NCI-H128 (cell line): ENCODE data around the gene SPATA2.

ENCODE experiments used
- DNase-seq: peaks from one replicate; lab custom pipeline; 2025; ENCODE audit not compliant: unreplicated experiment; lab: John Stamatoyannopoulos, UW

SPATA2 gene

DNA sequence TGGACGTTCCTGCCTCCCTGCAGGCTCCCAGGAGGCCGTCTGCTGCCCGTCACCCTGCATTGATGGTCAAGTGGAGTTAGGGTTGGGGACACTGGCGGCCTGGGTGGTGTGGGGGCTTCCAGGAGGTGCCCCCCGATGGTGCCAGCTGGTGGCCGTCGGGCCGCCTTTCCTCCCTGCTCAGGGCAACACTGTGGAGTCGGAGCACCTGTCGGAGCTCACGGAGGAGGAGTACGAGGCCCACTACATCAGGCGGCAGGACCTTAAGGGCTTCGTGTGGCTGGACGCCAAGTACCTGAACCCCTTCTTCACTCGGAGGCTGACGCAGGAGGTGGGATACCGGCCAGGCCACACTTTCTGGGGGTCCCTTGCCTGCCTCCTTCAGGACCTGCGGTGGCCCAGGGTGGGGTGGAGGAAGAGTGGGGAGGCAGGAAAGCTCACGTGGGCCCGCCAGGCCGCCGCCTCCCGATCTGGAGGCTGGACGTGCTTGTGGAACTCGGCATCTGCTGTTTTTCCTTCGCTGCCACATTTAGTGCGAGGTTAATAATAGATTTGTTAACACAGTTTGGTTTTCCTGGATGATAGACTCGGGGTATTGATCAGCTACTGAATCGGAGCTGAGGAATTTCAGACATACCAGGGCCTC is 28.6 kb downstream of the SPATA2 start:
- no peak for DNase-seq

DNA sequence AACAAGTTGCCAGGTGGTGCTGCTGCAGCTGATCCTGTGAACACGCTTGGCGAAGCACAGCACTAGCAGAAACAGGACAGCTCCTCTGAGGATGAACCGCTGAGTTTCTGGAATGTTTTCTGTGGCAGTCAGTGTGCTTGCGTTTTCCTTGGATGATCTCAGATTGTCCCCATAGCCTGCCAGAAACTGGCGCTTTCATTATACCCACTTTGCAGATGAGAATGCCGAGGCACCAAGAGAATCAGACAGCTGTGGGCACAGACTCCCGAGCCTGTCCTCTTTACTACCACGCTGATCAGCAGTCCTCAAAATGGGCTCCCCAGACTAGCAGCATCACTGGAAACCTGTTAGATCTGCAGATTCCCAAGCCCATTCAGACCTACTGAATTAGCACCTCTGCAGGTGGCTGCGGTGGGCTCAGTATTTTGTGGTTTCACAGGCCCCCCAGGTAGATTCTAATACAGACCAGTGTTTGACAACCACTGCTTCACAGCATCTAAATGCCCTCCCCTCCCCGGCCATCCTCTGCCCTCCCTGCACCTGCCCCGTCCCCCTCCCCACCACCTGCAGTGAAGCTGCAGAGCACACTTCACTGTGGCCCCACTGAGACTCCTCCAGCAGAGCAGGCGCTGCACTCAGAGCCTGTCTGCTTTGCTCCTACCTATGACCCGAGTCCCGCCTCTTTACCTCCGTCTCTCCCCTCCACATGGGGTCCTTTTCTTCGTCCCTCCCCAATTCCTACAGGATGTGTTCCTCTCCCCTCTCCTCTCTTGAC is 29.6 kb downstream of the SPATA2 start:
- DNase-seq: no peak

DNA sequence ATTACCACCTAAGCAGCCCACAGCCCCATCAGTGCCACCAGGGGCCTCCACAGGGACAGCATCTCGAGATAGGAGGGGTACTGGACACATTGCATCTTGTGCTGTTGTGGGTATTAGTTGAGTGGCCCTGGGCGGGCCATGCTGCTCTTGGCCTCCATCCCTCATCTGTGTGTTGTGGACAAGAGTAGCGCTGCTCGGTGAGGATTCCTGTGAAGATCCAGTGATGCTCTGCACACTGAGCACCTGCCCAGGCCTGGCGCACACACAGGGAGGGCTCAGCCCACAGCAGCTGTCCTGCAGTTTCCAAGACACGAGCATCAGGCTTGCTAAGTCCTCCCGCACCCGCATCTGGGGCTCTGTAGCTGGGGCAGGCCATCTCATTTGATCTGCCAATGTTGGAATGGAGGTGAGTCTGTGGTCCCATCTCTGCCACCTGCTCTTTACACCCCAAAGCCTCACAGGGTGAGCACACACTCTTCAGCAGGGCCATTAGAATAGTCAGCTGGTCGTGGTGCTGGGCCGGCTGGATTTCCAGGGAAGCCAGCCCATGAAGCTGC is 32.0 kb downstream of the SPATA2 start:
- no peak for DNase-seq

DNA sequence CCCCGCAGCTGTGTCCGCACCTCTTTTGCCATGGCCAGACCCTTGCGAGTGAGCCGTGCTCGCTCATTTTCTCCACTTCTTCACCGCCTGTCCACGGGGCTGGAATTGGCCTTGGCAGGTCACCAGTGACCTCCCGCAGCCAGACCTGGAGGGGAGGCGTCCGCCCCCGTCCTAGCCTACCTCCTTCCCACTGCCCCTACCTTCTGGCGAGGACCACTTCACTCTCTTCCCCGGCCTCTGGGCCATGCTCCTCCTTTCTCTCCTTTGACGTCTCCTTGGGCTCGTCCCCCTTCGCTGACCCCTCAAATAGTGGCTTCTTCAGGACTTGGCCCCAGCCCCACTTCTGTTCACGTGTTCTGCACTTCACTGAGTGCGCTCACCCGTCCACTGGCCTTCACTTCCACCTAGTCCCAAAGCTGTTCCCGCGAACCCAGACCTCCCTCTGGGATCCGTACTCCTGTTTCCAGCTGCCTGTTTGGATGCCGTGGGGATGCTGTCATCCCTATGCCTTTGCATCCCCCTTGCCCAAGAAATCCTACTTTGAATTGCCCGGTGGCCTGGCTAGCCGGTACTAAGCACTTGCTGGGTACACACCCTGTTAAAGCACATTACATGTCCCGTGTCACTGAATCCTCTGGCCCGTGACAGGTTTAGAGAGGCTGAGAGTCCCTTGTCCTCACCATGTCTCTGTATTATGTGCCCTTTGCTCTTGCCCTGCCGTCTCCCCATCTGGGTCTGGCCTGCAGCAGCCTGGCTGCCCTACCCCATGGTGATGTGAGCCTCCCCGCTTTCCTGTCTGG is 33.0 kb downstream of the SPATA2 start:
- DNase-seq: no peak

DNA sequence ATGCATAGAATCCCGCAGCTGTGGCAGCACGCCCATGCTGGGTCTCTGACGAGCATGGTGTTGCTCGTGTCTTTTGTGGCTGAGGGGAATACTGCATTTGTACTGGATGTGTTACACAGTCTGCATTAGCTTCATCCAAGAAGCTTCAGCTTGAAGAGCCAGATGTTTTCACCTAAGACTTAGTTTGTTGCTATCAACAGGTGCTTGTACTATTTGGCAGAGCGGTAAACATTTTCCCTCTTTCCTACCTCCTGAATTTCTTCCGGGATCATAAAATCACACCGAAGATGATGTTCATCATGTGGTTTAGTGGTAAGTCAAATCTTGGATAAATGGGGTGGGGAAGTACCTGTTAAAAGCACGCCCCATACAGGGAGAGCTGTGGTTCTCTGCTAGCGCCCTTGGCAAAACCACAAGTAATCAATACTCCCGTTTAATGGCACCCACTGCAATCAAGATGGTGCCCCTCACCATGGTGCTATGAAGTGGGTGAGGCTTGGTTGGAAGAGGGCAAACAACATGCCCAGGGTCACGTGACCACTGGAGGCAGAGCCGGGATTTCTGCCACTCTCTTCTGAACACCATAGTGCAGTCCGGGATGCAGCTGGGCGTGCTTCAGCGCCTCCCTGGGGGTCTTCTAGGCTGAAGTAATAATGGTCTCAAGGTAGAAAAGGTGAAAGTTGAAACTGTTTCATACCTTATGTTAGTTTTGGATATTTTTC is 34.4 kb downstream of the SPATA2 start:
- no peak for DNase-seq

DNA sequence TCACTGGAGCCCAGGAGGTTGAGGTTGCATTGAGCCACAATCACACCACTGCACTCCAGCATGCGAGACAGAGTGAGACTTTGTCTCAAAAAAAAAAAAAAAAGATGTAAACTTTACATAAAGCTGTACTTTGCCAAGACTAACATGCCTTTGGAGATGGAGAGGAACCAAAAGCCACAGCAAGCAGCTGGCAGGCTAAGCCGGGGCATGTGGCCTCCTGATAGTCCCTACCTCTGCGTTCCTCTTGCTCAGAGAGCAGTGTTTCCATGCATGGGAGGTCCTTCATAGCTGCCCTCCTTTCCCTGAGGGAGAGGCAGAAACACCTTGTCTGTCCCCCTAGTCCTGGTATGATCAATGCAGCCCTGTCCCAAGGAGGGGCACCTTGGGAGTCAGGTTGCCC is 35.2 kb downstream of the SPATA2 start:
- no peak for DNase-seq

DNA sequence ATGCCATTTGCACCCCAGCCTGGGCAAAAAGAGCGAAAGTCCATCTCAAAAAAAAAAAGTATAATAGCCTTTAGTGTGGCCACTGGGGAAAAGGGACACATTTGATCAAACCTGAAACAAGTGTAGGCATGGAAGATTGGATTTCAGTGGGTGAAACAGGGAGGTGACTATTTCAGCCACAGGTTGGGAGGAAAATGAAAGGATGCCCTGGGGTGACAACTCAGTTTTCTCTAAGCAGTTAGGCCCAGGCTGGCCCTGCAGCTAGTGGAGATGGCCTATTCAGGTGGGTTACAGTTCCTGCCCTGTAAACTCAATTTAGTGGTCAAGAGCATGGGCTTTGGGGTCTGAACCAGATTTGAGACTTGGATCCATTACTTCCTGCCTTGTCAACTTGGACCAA is 36.4 kb downstream of the SPATA2 start:
- no peak for DNase-seq

DNA sequence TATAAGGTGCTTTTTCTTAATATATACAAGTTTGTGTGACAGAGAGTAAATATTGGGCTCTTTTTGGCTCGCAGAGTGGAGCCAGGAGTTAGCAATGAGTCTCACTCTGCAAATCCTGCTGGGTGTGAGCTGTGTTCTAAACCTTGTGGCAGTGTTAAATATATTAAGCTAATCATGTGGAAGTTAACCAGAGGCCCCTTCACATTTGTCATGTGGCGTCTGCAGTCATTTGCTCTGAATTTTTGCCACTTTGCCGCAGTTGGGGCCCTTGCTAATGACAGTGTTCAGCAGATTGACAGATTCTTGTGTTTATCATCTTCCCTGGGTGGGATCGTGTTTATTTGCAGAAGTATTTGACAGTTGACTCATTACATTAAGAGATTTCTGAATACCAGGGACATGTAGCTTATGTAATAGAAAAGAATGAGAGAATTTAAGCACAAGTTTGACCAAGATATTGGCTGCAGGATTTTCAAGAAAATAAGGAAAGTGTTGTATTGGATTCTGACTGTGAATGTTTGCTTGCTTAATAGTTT is 37.9 kb downstream of the SPATA2 start:
- DNase-seq: no peak

DNA sequence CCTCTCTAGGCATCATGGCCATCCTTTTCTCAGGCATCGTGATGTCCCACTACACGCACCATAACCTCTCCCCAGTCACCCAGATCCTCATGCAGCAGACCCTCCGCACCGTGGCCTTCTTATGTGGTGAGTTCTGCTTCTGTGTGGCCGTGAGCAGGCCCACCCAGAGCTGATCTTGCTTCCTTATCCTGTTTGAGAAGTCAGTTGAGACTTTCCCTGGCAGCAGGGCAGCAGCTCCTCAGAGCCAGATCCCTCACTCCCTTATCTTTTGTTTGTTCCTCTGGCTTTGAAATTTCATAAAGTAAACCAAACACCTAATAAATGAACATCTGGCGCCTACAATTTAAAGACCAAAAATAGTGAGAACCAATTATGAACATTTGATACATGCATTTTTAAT is 40.6 kb downstream of the SPATA2 start:
- DNase-seq: no peak

DNA sequence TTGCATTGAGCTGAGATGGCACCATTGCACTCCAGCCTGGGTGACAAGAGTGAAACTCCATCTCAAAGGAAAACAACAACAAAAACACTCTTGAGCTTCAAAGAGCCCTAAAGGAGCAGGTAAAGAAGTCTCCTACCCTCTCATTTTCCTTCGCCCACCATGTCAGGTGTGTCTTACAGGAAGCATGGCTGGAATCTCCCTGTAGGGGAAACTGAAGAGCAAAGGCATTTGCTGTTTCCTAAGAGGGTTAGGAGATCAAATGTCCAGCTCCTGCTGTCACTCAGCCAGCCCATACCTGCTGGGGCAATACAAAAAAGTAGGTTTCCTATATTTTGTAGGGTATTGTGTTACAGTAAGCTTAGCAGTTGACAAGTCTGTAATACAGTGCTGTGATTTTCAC is 43.3 kb downstream of the SPATA2 start:
- DNase-seq: no peak

DNA sequence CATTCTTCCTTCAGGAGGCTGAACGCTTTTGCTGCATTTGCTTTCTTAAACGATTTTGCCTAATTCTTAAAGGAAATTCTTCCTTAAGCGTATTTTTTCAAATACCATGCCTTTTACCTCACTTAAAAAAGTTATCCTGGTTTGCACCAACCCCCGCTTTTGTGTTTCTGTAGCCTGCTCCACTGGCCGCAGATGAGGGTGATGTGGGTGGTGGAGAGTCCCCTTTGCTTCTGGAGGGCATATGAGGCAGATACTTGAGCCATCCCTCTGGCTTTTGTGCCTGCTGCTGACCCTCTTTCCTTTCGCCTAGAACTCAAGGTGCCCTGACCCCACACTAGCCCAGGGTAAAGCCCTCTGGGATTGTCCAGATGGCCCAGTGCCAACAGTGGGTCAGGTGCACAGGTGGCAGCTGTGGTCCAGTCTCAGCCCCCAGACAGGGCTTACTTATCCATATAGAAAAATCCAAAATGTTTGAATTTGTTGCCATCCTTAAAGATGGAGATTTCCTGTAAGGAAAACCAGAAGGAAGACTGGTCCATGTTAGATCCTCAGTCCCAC is 43.9 kb downstream of the SPATA2 start:
- DNase-seq: no peak

DNA sequence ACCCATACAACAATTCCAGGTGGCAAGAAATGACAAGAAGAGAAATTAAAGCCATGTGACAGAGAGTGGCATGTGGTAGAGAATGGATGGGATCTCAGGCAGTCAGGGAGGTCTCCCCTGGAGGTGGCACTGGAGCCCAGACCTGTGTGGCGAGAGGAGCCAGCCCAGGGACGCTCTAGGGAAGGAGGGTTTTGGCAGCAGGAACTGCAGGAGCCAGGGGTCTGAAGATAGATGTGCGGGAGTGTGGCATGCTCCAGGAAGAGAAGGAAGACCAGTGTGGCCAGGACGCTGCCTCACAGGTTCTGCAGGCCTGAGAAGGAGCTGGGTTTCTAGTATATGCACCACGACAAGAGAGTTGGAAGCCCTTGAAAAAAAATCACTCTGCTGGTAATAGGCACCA is 45.1 kb downstream of the SPATA2 start:
- DNase-seq: no peak

DNA sequence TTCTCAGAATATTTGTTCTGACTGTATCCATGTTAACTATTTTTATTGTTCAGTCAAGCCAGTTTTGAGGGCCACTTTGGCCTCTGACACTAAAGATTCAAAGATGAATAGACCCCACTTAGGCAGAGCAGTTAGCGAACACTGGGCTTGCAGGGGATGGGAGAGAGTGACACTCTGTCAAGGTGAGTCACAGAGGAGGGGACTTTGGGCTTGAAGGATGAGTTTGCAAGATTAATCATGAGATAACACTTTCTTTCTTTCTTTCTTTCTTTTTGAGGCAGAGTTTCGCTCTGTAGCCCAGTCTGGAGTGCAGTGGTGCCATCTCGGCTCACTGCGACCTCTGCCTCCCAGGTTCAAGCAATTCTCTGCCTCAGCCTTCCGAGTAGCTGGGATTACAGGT is 46.4 kb downstream of the SPATA2 start:
- DNase-seq: no peak

DNA sequence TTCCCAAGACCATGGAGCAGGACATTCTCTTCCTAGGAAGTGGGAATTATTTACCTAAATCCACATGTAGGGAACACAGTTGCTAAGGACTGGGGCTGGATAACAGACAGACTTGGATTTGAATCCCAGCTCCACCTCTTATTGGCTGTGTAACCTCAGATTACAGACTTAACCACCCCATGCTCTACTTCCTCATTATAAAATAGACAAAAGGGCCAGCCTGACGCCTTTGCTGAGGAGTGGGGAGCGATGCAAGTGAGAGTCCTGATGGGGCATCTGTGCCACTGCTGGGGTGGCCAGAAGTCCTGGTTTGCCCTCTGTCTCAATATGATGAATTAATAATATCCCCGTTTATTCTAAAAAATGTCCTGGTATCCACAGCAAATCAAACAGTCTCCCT is 46.8 kb downstream of the SPATA2 start:
- no peak for DNase-seq

DNA sequence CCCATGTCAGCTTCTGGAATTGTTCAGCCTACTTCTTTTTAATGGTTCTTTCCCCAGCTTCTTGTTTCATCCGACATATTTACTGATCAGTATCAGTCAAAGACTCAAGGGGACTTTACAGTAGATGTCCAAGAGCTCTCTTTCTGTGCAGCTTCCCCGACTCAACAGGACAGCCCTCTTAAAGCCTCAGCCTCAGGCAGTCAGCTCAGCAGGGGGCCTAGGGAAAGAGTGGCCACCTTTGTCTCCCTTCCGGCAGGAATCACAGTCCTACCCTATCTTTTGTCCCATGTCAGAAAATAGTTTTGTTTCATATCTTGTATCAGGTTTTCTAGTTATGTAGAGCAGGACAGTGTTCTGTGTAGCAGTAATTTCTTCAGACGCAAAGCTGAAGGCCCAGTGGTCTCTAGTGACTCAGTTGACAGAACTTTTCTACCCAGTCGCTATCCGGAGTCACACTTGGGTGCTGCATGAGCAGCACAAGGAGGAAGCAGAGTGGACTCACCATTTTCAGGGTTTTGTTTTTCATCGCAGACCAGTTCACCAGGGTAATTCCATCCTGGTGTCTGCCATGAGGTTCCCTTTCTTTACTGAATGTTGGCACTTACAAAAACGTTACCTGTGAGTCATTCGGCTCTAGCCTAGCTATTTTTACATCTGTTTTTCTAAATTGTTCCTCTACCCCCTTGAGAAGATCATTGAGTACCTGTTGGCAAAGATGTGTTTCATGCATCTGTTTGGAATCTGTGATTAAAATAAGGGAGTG is 47.7 kb downstream of the SPATA2 start:
- no peak for DNase-seq

DNA sequence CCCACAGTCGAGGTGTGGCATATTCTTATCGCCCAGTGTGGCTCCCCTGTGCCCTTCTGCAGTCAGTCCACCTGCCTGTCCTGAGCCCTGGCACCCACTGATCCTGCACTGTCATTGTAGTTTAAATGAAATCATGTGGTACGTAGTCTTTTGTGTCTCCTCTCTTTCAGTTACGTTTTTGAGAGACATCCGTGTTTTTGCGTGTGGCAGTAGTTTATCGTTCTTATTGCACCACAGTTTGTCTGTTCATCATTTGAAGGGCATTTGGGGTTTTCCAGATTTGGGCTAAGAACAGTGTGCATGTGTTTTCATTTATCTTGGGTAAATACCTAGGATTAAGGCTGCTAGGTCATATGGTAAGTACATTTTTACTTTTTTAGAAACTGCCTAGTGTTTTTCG is 49.3 kb downstream of the SPATA2 start:
- no peak for DNase-seq

DNA sequence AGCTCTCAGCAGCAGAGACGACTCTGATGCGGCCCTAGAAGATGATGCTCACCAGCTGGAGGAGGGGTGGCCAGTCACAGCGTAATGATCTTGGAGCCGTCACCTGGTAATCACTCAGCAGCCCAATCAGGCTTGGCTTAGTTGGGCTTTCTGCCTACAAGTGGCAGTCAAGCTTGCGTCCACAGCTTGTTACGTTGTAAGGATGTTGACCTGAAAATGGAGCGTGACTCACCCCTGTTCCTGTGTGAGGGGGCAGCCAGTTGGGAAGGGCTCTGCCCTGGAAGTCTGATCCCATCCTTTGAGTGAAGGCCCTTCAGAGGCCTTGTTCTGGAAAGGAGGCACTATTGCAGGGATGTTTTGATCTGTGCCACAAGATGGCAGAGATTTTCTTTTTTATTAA is 49.8 kb downstream of the SPATA2 start:
- no peak for DNase-seq

DNA sequence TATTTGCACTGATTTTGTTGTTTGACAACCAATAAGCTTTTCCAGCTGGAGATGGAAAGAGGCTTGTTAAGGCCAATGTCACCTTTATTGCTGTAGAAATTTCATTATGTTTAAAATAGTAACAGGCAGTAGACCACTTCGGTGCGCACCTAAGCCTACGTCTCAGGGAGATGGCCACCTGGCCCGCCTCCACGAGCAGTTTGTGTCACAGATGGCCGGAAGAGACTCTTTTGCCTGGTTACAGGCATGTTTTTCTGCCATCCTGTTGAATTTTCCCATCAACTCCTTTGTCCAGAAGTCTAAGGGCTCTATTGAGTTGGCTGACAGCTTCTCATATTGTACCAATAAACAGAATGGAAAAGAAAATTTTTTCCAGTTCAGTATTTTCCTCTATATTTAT is 51.7 kb downstream of the SPATA2 start:
- DNase-seq: no peak

DNA sequence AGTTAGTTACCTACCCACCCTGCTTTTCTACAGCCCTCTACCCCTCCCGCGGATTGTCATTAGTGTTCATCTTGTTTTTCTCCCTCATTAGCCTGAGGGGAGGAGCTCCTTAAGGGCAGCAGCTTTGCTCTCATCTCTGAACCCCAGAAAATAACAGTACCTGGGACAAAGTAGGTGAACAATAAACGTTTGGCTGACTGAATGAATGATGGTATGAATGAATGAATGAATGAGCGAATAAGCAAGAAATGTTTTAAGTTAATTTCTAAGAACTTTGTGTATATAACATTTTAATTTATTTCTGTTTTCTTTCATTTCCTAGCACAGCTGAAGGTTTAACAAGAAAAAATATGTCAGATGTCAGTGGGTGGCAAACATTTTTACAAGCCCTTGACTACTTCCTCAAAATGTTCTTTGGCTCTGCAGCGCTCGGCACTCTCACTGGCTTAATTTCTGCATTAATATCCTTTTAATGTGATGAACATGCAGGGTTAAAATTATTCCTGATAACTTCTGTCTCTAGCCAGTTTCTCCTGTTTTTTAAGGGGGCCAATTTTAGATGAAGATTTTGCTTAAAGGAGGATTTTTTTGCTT is 52.6 kb downstream of the SPATA2 start:
- DNase-seq: no peak
